ENCODE measurements around the gene SLCO3A1.

- TF ChIP-seq CTCF (IDR thresholded peaks at IDR 0.05) (no peak), POLR2A (IDR thresholded peaks at IDR 0.05) (no peak)
Observed at GRCh38 chr15:92079647-92080255, 226.2 kb downstream of the SLCO3A1 start.
